GOT3 (cell line): Measurements from ENCODE around the gene RAD51B.

Experiments used
- DNase-seq: peaks from one replicate; lab custom pipeline; 2025; ENCODE audit warnings: mixed read lengths; lab: John Stamatoyannopoulos, UW

RAD51B gene

GRCh38 chr14:68619790-68620574 lies 800.4 kb downstream of the RAD51B start:
- DNase-seq: no peak

- no peak for DNase-seq
Measured at GRCh38 chr14:68621400-68622365, 802.1 kb downstream of the RAD51B start.

GRCh38 chr14:68622856-68623255 lies 803.3 kb downstream of the RAD51B start:
- no peak for DNase-seq

- no peak for DNase-seq
Measured at GRCh38 chr14:68623307-68623706, 803.7 kb downstream of the RAD51B start.

GRCh38 chr14:68623826-68624225 lies 804.2 kb downstream of the RAD51B start:
- no peak for DNase-seq

- DNase-seq: no peak
Measured at GRCh38 chr14:68624541-68625220, 805.1 kb downstream of the RAD51B start.

- DNase-seq: no peak
Measured at GRCh38 chr14:68625366-68626090, 805.9 kb downstream of the RAD51B start.

- no peak for DNase-seq
Measured at GRCh38 chr14:68626386-68626785, 806.8 kb downstream of the RAD51B start.

GRCh38 chr14:68627050-68627867 lies 807.7 kb downstream of the RAD51B start:
- DNase-seq: no peak

GRCh38 chr14:68627868-68628604 lies 808.5 kb downstream of the RAD51B start:
- no peak for DNase-seq

- no peak for DNase-seq
Measured at GRCh38 chr14:68628605-68629310, 809.2 kb downstream of the RAD51B start.

GRCh38 chr14:68630081-68630571 lies 810.5 kb downstream of the RAD51B start:
- DNase-seq: no peak

GRCh38 chr14:68630611-68631393 lies 811.2 kb downstream of the RAD51B start:
- no peak for DNase-seq

GRCh38 chr14:68631394-68632053 lies 811.9 kb downstream of the RAD51B start:
- DNase-seq: no peak

- no peak for DNase-seq
Measured at GRCh38 chr14:68632054-68632895, 812.7 kb downstream of the RAD51B start.

- no peak for DNase-seq
Measured at GRCh38 chr14:68633131-68633991, 813.8 kb downstream of the RAD51B start.
